ENCODE data around the gene ZFYVE28. TPM values are rescaled to one million over a fixed set of nuclear protein-coding genes. Genes with fewer than 3 reads are reported as not detected.

Gene ZFYVE28
- total RNA-seq, 1 experiment from 2014 or later: 19.2 TPM

DNA sequence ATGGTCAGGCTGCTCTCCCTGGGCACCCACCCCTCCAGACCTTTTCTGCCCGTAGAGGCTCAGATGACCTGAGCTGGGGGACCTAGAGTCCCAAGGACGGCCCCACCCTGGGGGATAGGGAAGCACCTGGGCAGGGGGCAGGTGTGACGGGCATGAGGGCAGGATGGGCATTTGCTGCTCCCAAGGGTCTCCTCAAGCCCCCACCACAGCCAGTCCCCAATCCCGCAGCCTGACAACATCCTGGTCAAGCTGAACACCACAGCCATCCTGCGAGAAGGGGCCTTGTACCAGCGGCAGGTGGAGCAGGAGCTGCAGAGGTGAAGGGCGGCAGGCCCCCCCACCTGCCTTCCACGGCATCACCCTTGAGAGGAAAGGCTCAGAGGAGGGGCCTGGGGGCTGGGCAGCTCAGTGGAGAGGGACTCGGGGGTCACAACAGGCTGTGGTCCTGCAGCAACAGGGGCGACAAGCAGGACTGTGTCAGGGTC, 32.6 kb upstream of the ZFYVE28 start:
- ChIA-PET RAD21 (ENCODE audit: low non-redundant PET in 1 of 2, low total read pairs in 2 of 2, uncharacterized antibody in 2 of 2, unreplicated experiment in 2 of 2) (no interaction called here), CTCF (interaction anchor here (1.7 kb wide), 1 partner anchor 9 kb away, joined by 8 read pairs; no protein-coding TSS in a partner anchor), POLR2A (no interaction called here)
- H3K27ac ChIP-seq (ENCODE audit: low read depth, low read length): no peak overlapping the region
- no peak overlapping the region for H3K9ac ChIP-seq (ENCODE audit: low read length)
- H2AFZ ChIP-seq (ENCODE audit: low read depth, low read length, poor library complexity, severe bottlenecking): no peak overlapping the region
- no peak for ATAC-seq
- H3K4me1 ChIP-seq (ENCODE audit: control insufficient read depth in 1 of 2, insufficient read depth in 2 of 2, low read length in 2 of 2): no peaks in the 10 kb centered on the region
- no peaks in the 10 kb centered on the region for H3K9me3 ChIP-seq (ENCODE audit: control insufficient read depth in 1 of 2, insufficient read depth in 1 of 2, low read depth in 1 of 2, low read length in 2 of 2)
- DNase-seq (ENCODE audit: low read depth, low spot score): no peak
- TF ChIP-seq FOSL1 (IDR thresholded peaks at IDR 0.05; ENCODE audit: low read depth) (no peak), EZH2phosphoT487 (IDR thresholded peaks at IDR 0.05; ENCODE audit: borderline replicate concordance) (no peak), TCF7L2 (IDR thresholded peaks at IDR 0.05; ENCODE audit: borderline replicate concordance, extremely low read depth, insufficient read depth, insufficient read length) (no peak), SP1 (IDR thresholded peaks at IDR 0.05; ENCODE audit: low read depth) (no peak), CEBPB (IDR thresholded peaks at IDR 0.05; ENCODE audit: low read depth) (no peak), ZBTB33 (IDR thresholded peaks at IDR 0.05; ENCODE audit: extremely low read depth, insufficient replicate concordance, low read length) (no peak), SRF (IDR thresholded peaks at IDR 0.05; ENCODE audit: low read depth) (no peak), YY1 (IDR thresholded peaks at IDR 0.05; ENCODE audit: extremely low read depth, insufficient replicate concordance, low read depth, low read length) (no peak), ATF3 (IDR thresholded peaks at IDR 0.05) (no peak), ZNF274 (IDR thresholded peaks at IDR 0.05; ENCODE audit: low read depth, low read length) (no peak), ELF1 (IDR thresholded peaks at IDR 0.05; ENCODE audit: borderline replicate concordance, low read depth) (no peak), JUND (IDR thresholded peaks at IDR 0.05) (no peak)
- TF ChIP-seq, protein P1, sequence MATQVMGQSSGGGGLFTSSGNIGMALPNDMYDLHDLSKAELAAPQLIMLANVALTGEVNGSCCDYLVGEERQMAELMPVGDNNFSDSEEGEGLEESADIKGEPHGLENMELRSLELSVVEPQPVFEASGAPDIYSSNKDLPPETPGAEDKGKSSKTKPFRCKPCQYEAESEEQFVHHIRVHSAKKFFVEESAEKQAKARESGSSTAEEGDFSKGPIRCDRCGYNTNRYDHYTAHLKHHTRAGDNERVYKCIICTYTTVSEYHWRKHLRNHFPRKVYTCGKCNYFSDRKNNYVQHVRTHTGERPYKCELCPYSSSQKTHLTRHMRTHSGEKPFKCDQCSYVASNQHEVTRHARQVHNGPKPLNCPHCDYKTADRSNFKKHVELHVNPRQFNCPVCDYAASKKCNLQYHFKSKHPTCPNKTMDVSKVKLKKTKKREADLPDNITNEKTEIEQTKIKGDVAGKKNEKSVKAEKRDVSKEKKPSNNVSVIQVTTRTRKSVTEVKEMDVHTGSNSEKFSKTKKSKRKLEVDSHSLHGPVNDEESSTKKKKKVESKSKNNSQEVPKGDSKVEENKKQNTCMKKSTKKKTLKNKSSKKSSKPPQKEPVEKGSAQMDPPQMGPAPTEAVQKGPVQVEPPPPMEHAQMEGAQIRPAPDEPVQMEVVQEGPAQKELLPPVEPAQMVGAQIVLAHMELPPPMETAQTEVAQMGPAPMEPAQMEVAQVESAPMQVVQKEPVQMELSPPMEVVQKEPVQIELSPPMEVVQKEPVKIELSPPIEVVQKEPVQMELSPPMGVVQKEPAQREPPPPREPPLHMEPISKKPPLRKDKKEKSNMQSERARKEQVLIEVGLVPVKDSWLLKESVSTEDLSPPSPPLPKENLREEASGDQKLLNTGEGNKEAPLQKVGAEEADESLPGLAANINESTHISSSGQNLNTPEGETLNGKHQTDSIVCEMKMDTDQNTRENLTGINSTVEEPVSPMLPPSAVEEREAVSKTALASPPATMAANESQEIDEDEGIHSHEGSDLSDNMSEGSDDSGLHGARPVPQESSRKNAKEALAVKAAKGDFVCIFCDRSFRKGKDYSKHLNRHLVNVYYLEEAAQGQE (IDR thresholded peaks at IDR 0.05; ENCODE audit: low read depth): no peak
- BruUV-seq (replicated peaks): no TSS peak
- no peaks in the 10 kb centered on the region for H3K36me3 ChIP-seq (ENCODE audit: control insufficient read depth in 1 of 2, insufficient read depth in 2 of 2, low read length in 2 of 2)
- H3K79me2 ChIP-seq (ENCODE audit: insufficient read depth, low read length): no peaks in the 10 kb centered on the region
- no peaks in the 10 kb centered on the region for H3K27me3 ChIP-seq (ENCODE audit: insufficient read depth, low read length)
- no peaks in the 10 kb centered on the region for H3K9me2 ChIP-seq (ENCODE audit: insufficient read depth)
- no peak overlapping the region for H3K4me2 ChIP-seq (ENCODE audit: low read length)
- intact Hi-C loops (cut with micrococcal nuclease): no loop called here
- H3K4me3 ChIP-seq (replicated peaks in 1 of 2; ENCODE audit: low read depth in 1 of 2, low read length in 2 of 2): no peak overlapping the region
- H4K20me1 ChIP-seq (ENCODE audit: insufficient read depth): no peaks in the 10 kb centered on the region

All from HCT116 (cell line).